Rectal smooth muscle tissue (tissue), 1 donor: ENCODE data around the gene TPRG1L.

Experiments used
- H3K27ac ChIP-seq: one replicate; pipeline ENCODE4 v1.7.0; 2013; ENCODE audit warnings: low read depth, low read length, inconsistent platforms
- H3K27me3 ChIP-seq: one replicate; pipeline ENCODE4 v1.7.0; 2013; ENCODE audit warnings: low read length; ENCODE audit not compliant: control insufficient read depth, insufficient read depth
- H3K36me3 ChIP-seq: one replicate; pipeline ENCODE4 v1.7.0; 2013; ENCODE audit warnings: low read length; ENCODE audit not compliant: control insufficient read depth, insufficient read depth
- H3K4me1 ChIP-seq: one replicate; pipeline ENCODE4 v1.7.0; 2013; ENCODE audit warnings: low read length; ENCODE audit not compliant: control insufficient read depth, insufficient read depth
- H3K4me3 ChIP-seq: one replicate; pipeline ENCODE4 v1.7.0; 2013; ENCODE audit warnings: low read length
- H3K9ac ChIP-seq: one replicate; pipeline ENCODE4 v1.7.0; 2013; ENCODE audit warnings: low read length

TPRG1L gene

GRCh38 chr1:3671371-3672180 lies 46.8 kb downstream of the TPRG1L start:
- H3K27me3 ChIP-seq = peaks cover 5% of the 10 kb centered on the region
- H3K4me1 ChIP-seq = no peaks in the 10 kb centered on the region
- H3K9ac ChIP-seq = no peak overlapping the region
- no peak overlapping the region for H3K27ac ChIP-seq
- no peak overlapping the region for H3K4me3 ChIP-seq
- no peaks in the 10 kb centered on the region for H3K36me3 ChIP-seq

GRCh38 chr1:3672231-3672970 lies 47.6 kb downstream of the TPRG1L start:
- H3K27me3 ChIP-seq = peaks cover 5% of the 10 kb centered on the region
- H3K36me3 ChIP-seq = no peaks in the 10 kb centered on the region
- H3K27ac ChIP-seq = no peak overlapping the region
- no peaks in the 10 kb centered on the region for H3K4me1 ChIP-seq
- no peak overlapping the region for H3K4me3 ChIP-seq
- H3K9ac ChIP-seq = no peak overlapping the region

- peaks cover 5% of the 10 kb centered on the region for H3K27me3 ChIP-seq
Measured at GRCh38 chr1:3672971-3673361, 48.2 kb downstream of the TPRG1L start.

GRCh38 chr1:3673381-3674099 lies 48.7 kb downstream of the TPRG1L start:
- H3K27ac ChIP-seq = no peak overlapping the region
- H3K36me3 ChIP-seq = no peaks in the 10 kb centered on the region
- peaks cover 5% of the 10 kb centered on the region for H3K27me3 ChIP-seq
- H3K4me3 ChIP-seq = no peak overlapping the region
- H3K9ac ChIP-seq = no peak overlapping the region
- H3K4me1 ChIP-seq = no peaks in the 10 kb centered on the region

More at GRCh38 chr1:3672971-3673361, 48.2 kb downstream of the TPRG1L start:
- Histone ChIP-seq H3K27ac (no peak overlapping the region), H3K4me3 (no peak overlapping the region), H3K36me3 (no peaks in the 10 kb centered on the region), H3K4me1 (no peaks in the 10 kb centered on the region), H3K9ac (no peak overlapping the region)

- H3K27me3 ChIP-seq = peaks cover 5% of the 10 kb centered on the region
Measured at GRCh38 chr1:3674100-3675094, 49.6 kb downstream of the TPRG1L start.

DNA sequence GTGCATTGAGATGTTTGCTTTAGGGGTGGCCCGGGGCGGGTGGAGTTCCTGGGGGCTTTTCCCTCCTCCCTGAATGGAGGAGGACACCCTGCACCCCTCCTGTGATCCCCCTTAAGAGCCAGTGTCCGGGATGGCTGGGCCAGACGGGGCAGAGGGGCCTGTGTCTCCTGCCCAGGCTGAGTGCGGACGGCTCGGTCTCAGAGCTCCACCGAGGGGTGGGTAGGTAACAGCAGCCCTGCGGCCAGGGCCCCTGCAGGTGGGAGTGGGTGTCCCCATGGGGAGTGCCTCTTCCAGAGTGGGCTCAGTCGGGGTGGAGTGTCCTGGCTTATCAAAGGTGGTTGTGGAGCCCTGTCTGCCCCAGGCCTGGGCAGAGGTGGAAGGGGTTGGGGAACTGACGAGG lies 50.6 kb downstream of the TPRG1L start:
- Histone ChIP-seq H3K4me3 (no peak overlapping the region), H3K4me1 (no peaks in the 10 kb centered on the region), H3K27ac (no peak overlapping the region)

More at GRCh38 chr1:3674100-3675094, 49.6 kb downstream of the TPRG1L start:
- no peaks in the 10 kb centered on the region for H3K4me1 ChIP-seq
- no peaks in the 10 kb centered on the region for H3K36me3 ChIP-seq
- no peak overlapping the region for H3K27ac ChIP-seq
- H3K9ac ChIP-seq = no peak overlapping the region
- H3K4me3 ChIP-seq = no peak overlapping the region

DNA sequence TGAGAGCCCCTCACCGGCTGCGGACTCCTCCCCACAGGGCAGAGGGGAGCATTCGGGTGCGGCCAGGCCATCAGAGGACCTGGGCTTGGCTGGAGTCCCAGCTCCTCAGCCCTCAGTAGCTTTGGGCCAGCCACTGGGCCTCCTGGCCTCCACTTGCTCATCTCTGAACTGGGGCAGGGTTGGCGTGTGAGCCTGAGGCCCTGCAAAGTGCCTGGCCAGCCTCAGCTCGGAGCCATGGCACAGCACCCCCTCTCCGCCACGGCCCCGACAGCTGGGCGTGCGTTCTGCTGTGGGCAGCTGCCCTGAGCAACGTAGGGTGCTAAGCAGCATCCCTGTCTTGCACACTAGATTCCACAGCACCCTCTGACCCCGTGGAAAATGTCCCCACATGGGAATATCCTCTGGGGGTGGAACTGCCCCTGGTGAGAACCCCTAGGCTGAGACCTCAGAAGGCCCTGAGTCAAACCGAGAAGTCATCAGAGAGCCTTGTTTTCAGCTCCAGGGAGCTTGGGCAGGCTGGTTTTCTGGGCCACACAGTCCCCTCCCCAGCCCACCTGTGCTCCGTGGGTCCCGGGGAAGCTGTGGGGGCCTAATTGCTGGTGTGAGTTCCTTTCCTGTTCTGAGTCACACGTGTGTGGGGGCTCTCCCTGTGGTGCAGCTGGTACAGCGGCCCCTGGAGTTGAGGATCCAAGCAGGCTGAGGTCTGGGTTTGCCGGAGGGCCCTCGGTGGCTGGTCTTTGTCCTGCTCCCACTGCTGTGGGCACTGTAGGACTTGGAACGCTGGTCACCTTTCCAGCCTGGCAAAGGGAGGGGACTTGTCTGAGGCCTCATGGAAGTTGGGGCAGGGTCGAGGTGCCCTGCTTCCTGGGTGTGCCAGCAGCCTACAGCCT lies 52.0 kb downstream of the TPRG1L start:
- Histone ChIP-seq H3K9ac (no peak overlapping the region), H3K27me3 (peaks cover 3% of the 10 kb centered on the region), H3K36me3 (no peaks in the 10 kb centered on the region), H3K4me3 (no peak overlapping the region), H3K27ac (no peak overlapping the region), H3K4me1 (no peaks in the 10 kb centered on the region)

More for the DNA sequence above, 50.6 kb downstream of the TPRG1L start:
- Histone ChIP-seq H3K27me3 (peaks cover 5% of the 10 kb centered on the region), H3K36me3 (no peaks in the 10 kb centered on the region), H3K9ac (no peak overlapping the region)

GRCh38 chr1:3677484-3677883 lies 52.7 kb downstream of the TPRG1L start:
- Histone ChIP-seq H3K27ac (no peak overlapping the region), H3K36me3 (no peaks in the 10 kb centered on the region), H3K4me1 (no peaks in the 10 kb centered on the region), H3K27me3 (no peaks in the 10 kb centered on the region), H3K9ac (no peak overlapping the region), H3K4me3 (no peak overlapping the region)

DNA sequence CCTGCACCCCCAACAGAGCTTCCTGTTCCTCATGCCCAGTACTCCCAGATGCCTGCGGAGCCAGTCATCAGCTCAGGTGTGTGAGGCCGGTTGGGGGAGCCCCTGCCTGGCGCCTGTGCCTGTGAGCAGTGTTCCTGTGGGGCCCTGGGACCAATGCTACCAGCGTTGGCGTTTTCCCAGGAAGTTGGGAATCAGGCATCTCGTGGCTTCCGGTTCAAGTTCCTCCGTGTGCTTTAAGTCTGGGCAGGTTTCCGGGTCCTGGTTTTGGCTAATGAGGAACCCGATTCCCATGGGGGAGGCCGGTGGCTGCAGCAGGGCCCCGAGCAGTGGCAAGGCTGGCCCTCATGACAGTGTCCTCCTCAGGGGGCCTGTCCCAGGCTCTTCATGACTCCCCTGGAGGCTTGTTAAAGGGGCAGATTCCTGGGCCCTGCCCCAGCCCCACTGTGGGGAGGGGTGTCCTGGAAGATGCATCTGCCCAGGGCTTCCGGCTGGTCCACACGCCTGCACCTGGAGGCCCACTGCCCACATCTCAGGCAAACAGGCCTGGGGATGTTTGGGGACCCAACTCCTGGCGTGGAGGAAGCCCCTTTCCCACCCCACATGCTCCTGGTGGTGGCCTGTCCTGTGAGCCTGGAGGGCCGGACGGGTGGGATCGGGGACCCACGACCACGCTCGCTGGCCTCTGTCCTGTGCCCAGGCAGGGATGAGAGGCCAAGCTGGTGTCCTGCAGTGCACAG lies 53.7 kb downstream of the TPRG1L start:
- Histone ChIP-seq H3K27me3 (no peaks in the 10 kb centered on the region), H3K27ac (no peak overlapping the region), H3K4me3 (no peak overlapping the region), H3K36me3 (no peaks in the 10 kb centered on the region), H3K4me1 (no peaks in the 10 kb centered on the region), H3K9ac (no peak overlapping the region)

DNA sequence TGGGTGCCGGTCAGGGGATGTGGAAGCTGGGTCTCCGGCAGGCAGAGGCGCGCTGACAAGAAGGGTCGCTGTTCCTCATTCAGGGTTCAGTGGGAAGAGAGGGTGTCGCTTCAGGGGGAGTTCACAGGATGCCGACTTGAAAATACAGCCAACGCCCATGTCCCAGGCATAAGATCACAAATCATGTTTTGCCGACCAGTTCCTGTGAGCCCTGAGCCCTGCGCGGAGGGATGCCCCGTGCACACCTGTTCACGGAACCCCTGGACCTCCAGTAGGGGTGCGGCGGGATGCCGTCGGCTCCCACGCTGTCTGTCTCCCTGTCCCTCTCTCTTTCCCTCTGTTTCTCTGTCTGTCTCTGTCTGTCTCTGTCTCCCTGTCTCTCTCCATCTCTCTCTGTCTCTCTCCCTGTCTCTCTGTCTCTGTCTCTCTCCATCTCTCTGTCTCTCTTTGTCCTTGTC lies 54.3 kb downstream of the TPRG1L start:
- Histone ChIP-seq H3K4me3 (no peak overlapping the region), H3K9ac (no peak overlapping the region), H3K27ac (no peak overlapping the region), H3K36me3 (no peaks in the 10 kb centered on the region), H3K4me1 (no peaks in the 10 kb centered on the region), H3K27me3 (no peaks in the 10 kb centered on the region)
